Natural killer cell (primary cell): Measurements from ENCODE around the gene STXBP3. TPM values are rescaled to one million over a fixed set of nuclear protein-coding genes. Genes with fewer than 3 reads are reported as not detected.

Source experiments
- ATAC-seq, 3 donors: fragments of 150-1000 bp in 2 of 3; fragments of 200-7000 bp in 1 of 3; cut with Tn5 transposase; 1 replicate in 1 of 3; 2 replicates in 2 of 3; pipeline ENCODE4 v1.10.0; 2021; ENCODE audit warnings: mild to moderate bottlenecking in 2 of 3, moderate library complexity in 2 of 3
- DNase-seq, 2 donors: peaks; one replicate each; pipeline versions ENCODE4 v3.0.0 to v3.0.0-alpha.2; 2013 to 2021; ENCODE audit warnings: mixed read lengths in 1 of 2
- H3K27ac ChIP-seq: one replicate; pipeline ENCODE4 v1.5.1; 2013; ENCODE audit warnings: mild to moderate bottlenecking, low read length
- H3K27me3 ChIP-seq: one replicate; pipeline ENCODE4 v1.6.1; 2013; ENCODE audit warnings: low read length; ENCODE audit not compliant: control insufficient read depth, insufficient read depth
- H3K36me3 ChIP-seq: one replicate; pipeline ENCODE4 v1.6.1; 2013; ENCODE audit warnings: low read length; ENCODE audit not compliant: control insufficient read depth, insufficient read depth
- H3K4me1 ChIP-seq: one replicate; pipeline ENCODE4 v1.6.1; 2013; ENCODE audit warnings: low read length; ENCODE audit not compliant: control insufficient read depth, insufficient read depth
- H3K4me3 ChIP-seq: one replicate; pipeline ENCODE4 v1.5.1; 2013; ENCODE audit warnings: low read length
- H3K9me3 ChIP-seq: one replicate; pipeline ENCODE4 v1.6.1; 2013; ENCODE audit warnings: low read length; ENCODE audit not compliant: control insufficient read depth, insufficient read depth
- H3K27ac Mint-ChIP-seq, 2 donors: one replicate each; pipeline ENCODE4 v1.8.0; 2022; ENCODE audit warnings: mild to moderate bottlenecking in 2 of 2, mixed read lengths in 2 of 2, moderate library complexity in 1 of 2
- H3K27me3 Mint-ChIP-seq, 2 donors: one replicate each; pipeline ENCODE4 v1.8.0; 2022; ENCODE audit warnings: low read depth in 2 of 2, mixed read lengths in 2 of 2
- H3K36me3 Mint-ChIP-seq: one replicate; pipeline ENCODE4 v1.8.0; 2022; ENCODE audit warnings: mixed read lengths
- H3K4me1 Mint-ChIP-seq, 2 donors: one replicate each; pipeline ENCODE4 v1.8.0; 2022; ENCODE audit warnings: mixed read lengths in 2 of 2
- H3K4me3 Mint-ChIP-seq: one replicate; pipeline ENCODE4 v1.8.0; 2022; ENCODE audit warnings: mild to moderate bottlenecking, moderate library complexity, mixed read lengths
- H3K9me3 Mint-ChIP-seq, 2 donors: one replicate each; pipeline ENCODE4 v1.8.0; 2022; ENCODE audit warnings: mixed read lengths in 2 of 2
- WGBS: methylation state at CpG from one replicate; pipeline ENCODE4 v1.1.7; 2013; ENCODE audit warnings: missing lambda C conversion rate; ENCODE audit not compliant: insufficient coverage; 5-methylcytosine and 5-hydroxymethylcytosine counted together
- intact Hi-C: fragments of 100-400 bp; cut with micrococcal nuclease; formaldehyde crosslinking; loops from one replicate; pipeline ENCODE4 v1.14.2; 2022
- total RNA-seq, 4 donors: library from RNA; stranded (reverse); fragments of 120-200 nt in 1 of 4; gene quantifications; one replicate each; pipeline versions ENCODE4 v1.2.3 to v1.2.4, GENCODE V29; 2013 to 2022
- TF ChIP-seq, protein P1 (sequence below): fragments of 200-600 bp; IDR thresholded peaks from one replicate; pipeline ENCODE4 v1.8.0; 2022; ENCODE audit warnings: antibody characterized with exemption

The STXBP3 gene
- total RNA-seq, 3 donors from 2014 or later (not counting 1 experiment from before 2014, with no cell fraction given), result 63.1 to 71.4 (median 69.2) TPM

DNA sequence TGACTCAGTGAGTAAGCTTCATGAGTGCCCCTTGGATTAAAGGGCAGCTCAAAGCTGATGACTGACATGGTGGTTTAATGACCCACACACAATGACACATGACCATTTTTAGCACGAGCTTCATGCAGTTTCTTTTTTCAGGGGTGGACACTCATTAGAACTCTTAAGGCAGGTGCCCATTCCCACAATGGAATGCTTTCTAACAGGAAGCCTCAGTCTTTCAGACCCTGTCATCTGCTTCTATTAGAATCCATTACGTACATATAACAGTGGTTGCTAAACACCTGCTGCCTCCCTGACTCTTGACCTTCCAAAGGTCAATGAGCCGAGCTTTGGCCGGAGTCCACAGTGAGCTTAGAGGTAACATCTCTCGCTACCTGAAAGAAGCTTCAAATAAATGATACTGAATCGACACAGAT lies 83.0 kb downstream of the STXBP3 start:
- WGBS, result 78% methylated on average over 6 of the region's 6 CpGs
- peaks cover 14 to 16% of the 10 kb centered on the region in 2 donors for H3K4me1 Mint-ChIP-seq

GRCh38 chr1:108830119-108831008 lies 83.9 kb downstream of the STXBP3 start:
- intact Hi-C loops, result no loop called here
- Histone ChIP-seq H3K4me3 (no peak overlapping the region), H3K36me3 (no peaks in the 10 kb centered on the region), H3K9me3 (no peaks in the 10 kb centered on the region), H3K27ac (no peak overlapping the region), H3K4me1 (peaks cover 9% of the 10 kb centered on the region), H3K27me3 (no peaks in the 10 kb centered on the region)
- TF ChIP-seq, protein P1, sequence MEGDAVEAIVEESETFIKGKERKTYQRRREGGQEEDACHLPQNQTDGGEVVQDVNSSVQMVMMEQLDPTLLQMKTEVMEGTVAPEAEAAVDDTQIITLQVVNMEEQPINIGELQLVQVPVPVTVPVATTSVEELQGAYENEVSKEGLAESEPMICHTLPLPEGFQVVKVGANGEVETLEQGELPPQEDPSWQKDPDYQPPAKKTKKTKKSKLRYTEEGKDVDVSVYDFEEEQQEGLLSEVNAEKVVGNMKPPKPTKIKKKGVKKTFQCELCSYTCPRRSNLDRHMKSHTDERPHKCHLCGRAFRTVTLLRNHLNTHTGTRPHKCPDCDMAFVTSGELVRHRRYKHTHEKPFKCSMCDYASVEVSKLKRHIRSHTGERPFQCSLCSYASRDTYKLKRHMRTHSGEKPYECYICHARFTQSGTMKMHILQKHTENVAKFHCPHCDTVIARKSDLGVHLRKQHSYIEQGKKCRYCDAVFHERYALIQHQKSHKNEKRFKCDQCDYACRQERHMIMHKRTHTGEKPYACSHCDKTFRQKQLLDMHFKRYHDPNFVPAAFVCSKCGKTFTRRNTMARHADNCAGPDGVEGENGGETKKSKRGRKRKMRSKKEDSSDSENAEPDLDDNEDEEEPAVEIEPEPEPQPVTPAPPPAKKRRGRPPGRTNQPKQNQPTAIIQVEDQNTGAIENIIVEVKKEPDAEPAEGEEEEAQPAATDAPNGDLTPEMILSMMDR, result no peak
- peak in 1 of 3 donors; percentile 24 for ATAC-seq
- Mint-ChIP-seq H3K27me3 (no peaks in the 10 kb centered on the region), H3K4me1 (peaks cover 14 to 16% of the 10 kb centered on the region in 2 donors), H3K36me3 (no peaks in the 10 kb centered on the region), H3K27ac (no peak overlapping the region), H3K9me3 (no peaks in the 10 kb centered on the region), H3K4me3 (no peak overlapping the region)
- 78% methylated on average over 19 of the region's 20 CpGs for WGBS
- no peak for DNase-seq

More for the DNA sequence above, 83.0 kb downstream of the STXBP3 start:
- Mint-ChIP-seq H3K9me3 (no peaks in the 10 kb centered on the region), H3K27ac (no peak overlapping the region), H3K4me3 (no peak overlapping the region), H3K27me3 (no peaks in the 10 kb centered on the region), H3K36me3 (no peaks in the 10 kb centered on the region)
- Histone ChIP-seq H3K27me3 (no peaks in the 10 kb centered on the region), H3K36me3 (no peaks in the 10 kb centered on the region), H3K27ac (no peak overlapping the region), H3K4me1 (peaks cover 9% of the 10 kb centered on the region), H3K9me3 (no peaks in the 10 kb centered on the region), H3K4me3 (no peak overlapping the region)
- DNase-seq (no peak), ATAC-seq (no peak)
- TF ChIP-seq, protein P1, result no peak
- intact Hi-C loops, result loop anchor here (5.0 kb wide), 1 partner anchor 703 kb away; no protein-coding TSS in a partner anchor

DNA sequence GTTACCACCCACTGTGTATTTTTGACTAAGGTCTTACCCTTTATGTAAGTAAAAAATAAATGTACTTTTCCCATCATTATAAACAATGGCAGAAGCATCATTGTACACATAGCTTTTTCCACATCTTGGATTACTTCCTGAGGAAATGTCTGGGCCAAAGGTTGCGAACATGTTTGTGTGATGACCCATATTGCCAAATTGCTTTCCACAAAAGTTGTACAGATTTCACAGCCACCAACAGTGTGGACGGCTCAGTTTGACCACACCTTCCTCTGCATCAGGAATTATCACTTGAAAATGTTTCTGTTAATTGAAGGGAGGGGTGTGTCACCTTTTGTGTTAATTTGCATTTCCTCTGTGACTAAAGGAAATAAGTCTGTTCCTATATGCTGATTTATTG lies 84.8 kb downstream of the STXBP3 start:
- H3K36me3 ChIP-seq, result no peaks in the 10 kb centered on the region
- Mint-ChIP-seq H3K9me3 (no peaks in the 10 kb centered on the region), H3K4me1 (peaks cover 14 to 16% of the 10 kb centered on the region in 2 donors), H3K4me3 (peak overlapping the region; percentile 13), H3K27ac (no peak overlapping the region), H3K27me3 (no peaks in the 10 kb centered on the region), H3K36me3 (no peaks in the 10 kb centered on the region)
- H3K4me1 ChIP-seq, result peaks cover 9% of the 10 kb centered on the region
- WGBS, result 34% methylated on average over 2 of the region's 2 CpGs
- H3K4me3 ChIP-seq, result no peak overlapping the region
- intact Hi-C loops, result no loop called here
- DNase-seq, result no peak
- TF ChIP-seq, protein P1, result no peak
- H3K9me3 ChIP-seq, result no peaks in the 10 kb centered on the region
- no peaks in the 10 kb centered on the region for H3K27me3 ChIP-seq
- H3K27ac ChIP-seq, result no peak overlapping the region
- peak in 2 of 3 donors; percentile 41 to 57 for ATAC-seq
